SK-N-SH (cell line): Measurements from ENCODE around the gene RP9. TPM values are rescaled to one million over a fixed set of nuclear protein-coding genes. Genes with fewer than 3 reads are reported as not detected.

Experiments
- CTCF ChIA-PET: fragments of 300-600, 350-600 bp; formaldehyde crosslinking; extraction: SDS; loops from one replicate; lab custom pipeline; 2021; lab: Yijun Ruan, JAX
- POLR2A ChIA-PET: fragments of 350-600 bp; sonication (Branson Sonifier 250); formaldehyde crosslinking; extraction: SDS; loops from one replicate; lab custom pipeline; 2020; ENCODE audit warnings: antibody characterized with exemption, inconsistent platforms; lab: Yijun Ruan, JAX
- DNase-seq: peaks from one replicate; pipeline ENCODE4 v3.0.0; 2012
- H2AFZ ChIP-seq: fragments of 200-600 bp; sonication (generic); 2 replicates; pipeline ENCODE4 v1.8.1; 2016; ENCODE audit warnings: antibody characterized with exemption, mild to moderate bottlenecking, low read depth
- H3F3A ChIP-seq: fragments of 200-600 bp; sonication (generic); replicated peaks from 2 replicates; pipeline ENCODE3; 2016; ENCODE audit warnings: antibody characterized with exemption, mild to moderate bottlenecking; ENCODE audit not compliant: insufficient read depth
- H3K27ac ChIP-seq, 2 experiments: fragments of 200-500 bp in 1 of 2; fragments of 200-600 bp in 1 of 2; sonication (Bioruptor generic) in 1 of 2; sonication (generic), shearing (Covaris generic) in 1 of 2; 2 replicates each; pipeline versions ENCODE4 v1.5.1 to v1.6.1; 2014 to 2016; ENCODE audit warnings: low read depth in 2 of 2, inconsistent platforms in 1 of 2, low read length in 1 of 2, mild to moderate bottlenecking in 1 of 2, mixed read lengths in 1 of 2
- H3K27me3 ChIP-seq: fragments of 200-600 bp; sonication (generic), shearing (Covaris generic); 2 replicates; pipeline ENCODE4 v1.6.1; 2016; ENCODE audit warnings: mixed run types; ENCODE audit not compliant: insufficient read depth
- H3K36me3 ChIP-seq, 2 experiments: fragments of 200-500 bp in 1 of 2; fragments of 200-600 bp in 1 of 2; sonication (Bioruptor generic) in 1 of 2; sonication (generic) in 1 of 2; replicated peaks in 1 of 2; 2 replicates each; pipeline versions ENCODE3 to v1.5.1; 2014 to 2016; ENCODE audit warnings: low read length in 1 of 2, mild to moderate bottlenecking in 1 of 2; ENCODE audit not compliant: insufficient read depth in 2 of 2, control insufficient read depth in 1 of 2
- H3K4me1 ChIP-seq, 2 experiments: fragments of 200-500 bp in 1 of 2; fragments of 200-600 bp in 1 of 2; sonication (Bioruptor generic) in 1 of 2; sonication (generic), shearing (Covaris generic) in 1 of 2; 2 replicates each; pipeline versions ENCODE4 v1.5.1 to v1.6.1; 2014 to 2016; ENCODE audit warnings: low read depth in 1 of 2, low read length in 1 of 2, mixed run types in 1 of 2; ENCODE audit not compliant: insufficient read depth in 2 of 2, control insufficient read depth in 1 of 2
- H3K4me2 ChIP-seq: fragments of 200-600 bp; sonication (generic), shearing (Covaris generic); 2 replicates; pipeline ENCODE4 v1.6.1; 2017; ENCODE audit warnings: mixed run types
- H3K4me3 ChIP-seq, 2 experiments: fragments of 200-500 bp in 1 of 2; fragments of 200-600 bp in 1 of 2; sonication (Bioruptor generic) in 1 of 2; sonication (generic), shearing (Covaris generic) in 1 of 2; 2 replicates each; pipeline versions ENCODE4 v1.5.1 to v1.8.1; 2014 to 2016; ENCODE audit warnings: low read depth in 2 of 2, inconsistent platforms in 1 of 2, low read length in 1 of 2, mild to moderate bottlenecking in 1 of 2, mixed read lengths in 1 of 2, moderate library complexity in 1 of 2
- H3K79me2 ChIP-seq: fragments of 200-600 bp; sonication (generic); 2 replicates; pipeline ENCODE4 v1.8.1; 2017; ENCODE audit warnings: mild to moderate bottlenecking; ENCODE audit not compliant: insufficient read depth
- H3K9ac ChIP-seq: fragments of 200-600 bp; sonication (generic); 2 replicates; pipeline ENCODE4 v1.6.1; 2017; ENCODE audit warnings: mixed run types
- H3K9me2 ChIP-seq: fragments of 200-600 bp; sonication (generic); 2 replicates; pipeline ENCODE4 v1.6.1; 2017; ENCODE audit warnings: mixed run types
- H3K9me3 ChIP-seq: fragments of 200-600 bp; sonication (generic); 2 replicates; pipeline ENCODE4 v1.6.1; 2017; ENCODE audit warnings: mixed run types, mild to moderate bottlenecking, moderate library complexity
- H4K20me1 ChIP-seq: fragments of 200-600 bp; sonication (generic); 2 replicates; pipeline ENCODE4 v1.6.1; 2017; ENCODE audit warnings: mild to moderate bottlenecking, mixed run types; ENCODE audit not compliant: insufficient read depth
- ELF1 ChIP-seq: IDR thresholded peaks from 2 replicates; pipeline ENCODE4 v1.4.0; 2012
- EP300 ChIP-seq, 2 experiments: IDR thresholded peaks; 2 replicates each; pipeline versions ENCODE4 v1.4.0 to v1.6.1; 2012; ENCODE audit warnings: borderline replicate concordance in 1 of 2, low read depth in 1 of 2, low read length in 1 of 2
- MEF2A ChIP-seq: IDR thresholded peaks from 2 replicates; pipeline ENCODE4 v1.4.0; 2012; ENCODE audit warnings: low read depth, borderline replicate concordance
- POLR2AphosphoS5 ChIP-seq: IDR thresholded peaks from 2 replicates; pipeline ENCODE4 v1.6.1; 2012; ENCODE audit warnings: low read depth, low read length
- REST ChIP-seq: IDR thresholded peaks from 2 replicates; pipeline ENCODE4 v1.6.1; 2012; ENCODE audit warnings: mild to moderate bottlenecking, low read depth, low read length, moderate library complexity
- SMC3 ChIP-seq: IDR thresholded peaks from 2 replicates; pipeline ENCODE4 v1.6.1; 2012; ENCODE audit warnings: low read depth, low read length, improper control_type of control experiment
- USF1 ChIP-seq: IDR thresholded peaks from 2 replicates; pipeline ENCODE4 v1.4.0; 2012; ENCODE audit warnings: low read depth, borderline replicate concordance
- YY1 ChIP-seq: IDR thresholded peaks from 2 replicates; pipeline ENCODE4 v1.4.0; 2012; ENCODE audit warnings: low read depth, mild to moderate bottlenecking
- WGBS: methylation state at CpG from one replicate; pipeline ENCODE4 v1.1.6; 2017; ENCODE audit warnings: low lambda C conversion rate; 5-methylcytosine and 5-hydroxymethylcytosine counted together
- polyA plus RNA-seq, 3 experiments: library from polyadenylated mRNA; depleted of rRNA; stranded (reverse); fragments of >200 nt; gene quantifications; 2 replicates each; pipeline ENCODE4 v1.2.3, GENCODE V29; 2012
- small RNA-seq, 7 experiments: library from RNA; depleted of rRNA; stranded (forward); fragments of <200 nt; gene quantifications; one replicate each; pipeline ENCODE3, GENCODE V24; 2012

RP9 gene
- polyA plus RNA-seq, 1 of the 3 experiments (the other 2 are of a cell fraction): 31.6 TPM

GRCh38 chr7:33048704-33049103 is 60.5 kb downstream of the RP9 start (continued):
- TF ChIP-seq USF1 (no peak), MEF2A (no peak)

- H4K20me1 ChIP-seq: peaks cover 15% of the 10 kb centered on the region
- no peak overlapping the region for H3K4me3 ChIP-seq
- peaks cover 6 to 15% of the 10 kb centered on the region in 2 experiments; a peak in 3 of 4 replicates for H3K4me1 ChIP-seq
- no peak overlapping the region for H3K27ac ChIP-seq
- ChIA-PET CTCF (interaction anchor here (0.9 to 2.5 kb wide), 5 partner anchors 12 to 248 kb away, joined by 3 to 17 read pairs (median 8); partner anchors contain the start of gene NT5C3A), POLR2A (no interaction called here)
- H3K9ac ChIP-seq: no peak overlapping the region
- peaks cover 7% of the 10 kb centered on the region for H3F3A ChIP-seq
- no peaks in the 10 kb centered on the region for H3K36me3 ChIP-seq
- no peak overlapping the region for H3K4me2 ChIP-seq
- no peak overlapping the region for H2AFZ ChIP-seq
- no peaks in the 10 kb centered on the region for H3K9me3 ChIP-seq
- 95% methylated on average over 3 of the region's 3 CpGs for WGBS
- no peak for TF ChIP-seq ELF1
- no peaks in the 10 kb centered on the region for H3K27me3 ChIP-seq
- H3K9me2 ChIP-seq: no peaks in the 10 kb centered on the region
- H3K79me2 ChIP-seq: peaks cover 98% of the 10 kb centered on the region
- no peak for DNase-seq
These were observed 60.9 kb downstream of the RP9 start for GRCh38 chr7:33048257-33048656.

- POLR2A ChIA-PET: no interaction called here
- WGBS: 41% methylated on average over 2 of the region's 2 CpGs
These were observed 64.2 kb downstream of the RP9 start for GRCh38 chr7:33044986-33045385.

More at GRCh38 chr7:33044986-33045385, 64.2 kb downstream of the RP9 start:
- DNase-seq: no peak
- Histone ChIP-seq H3K4me1 (peaks cover 11 to 26% of the 10 kb centered on the region in 2 experiments; a peak in 3 of 4 replicates), H3K79me2 (peaks cover 99% of the 10 kb centered on the region), H4K20me1 (peaks cover 6% of the 10 kb centered on the region; the same call in 1 of the 2 replicates), H3K4me3 (no peak overlapping the region), H3K9me2 (no peaks in the 10 kb centered on the region), H3K27ac (no peak overlapping the region), H3K9me3 (no peaks in the 10 kb centered on the region), H3K4me2 (no peak overlapping the region), H3F3A (peaks cover 12% of the 10 kb centered on the region), H3K9ac (no peak overlapping the region), H3K27me3 (no peaks in the 10 kb centered on the region), H3K36me3 (no peaks in the 10 kb centered on the region), H2AFZ (no peak overlapping the region)
- CTCF ChIA-PET: interaction anchor here (1.1 kb wide), 1 partner anchor 99 kb away, joined by 4 read pairs; no protein-coding TSS in a partner anchor
- no peak for TF ChIP-seq EP300 (IDR thresholded peaks at IDR 0.05; ENCODE audit: borderline replicate concordance in 1 of 2, low read depth in 1 of 2, low read length in 1 of 2)
- no peak for TF ChIP-seq REST
- TF ChIP-seq POLR2AphosphoS5: no peak
- TF ChIP-seq SMC3: no peak
- no peak for TF ChIP-seq YY1

Small RNAs within 50 kb of the gene (small RNA-seq; reads per million reads assigned to genes)
- gene AC074338.1 (0 to 1.6 (median 0) reads per million in 7 experiments), gene RN7SL505P (0 reads per million in 7 experiments)

Other genes with a start within 250 kb of the RP9 start
- 23.6 and 28.3 TPM in 2 replicates for gene KBTBD2, start 217.6 kb downstream of the RP9 start, polyA plus RNA-seq (2012; rRNA removed)
- 211 and 219 TPM in 2 replicates for gene FKBP9, start 152.0 kb downstream of the RP9 start, polyA plus RNA-seq (2012; rRNA removed)
- 13.2 and 14.1 TPM in 2 replicates for gene NT5C3A, start 46.6 kb downstream of the RP9 start, polyA plus RNA-seq (2012; rRNA removed)
- 7.5 and 11.1 TPM in 2 replicates for gene BBS9, start 20.2 kb upstream of the RP9 start, polyA plus RNA-seq (2012; rRNA removed)